Stimulated activated CD8-positive, alpha-beta memory T cell treated with anti-CD3 and anti-CD28 coated beads, Interleukin-7, amount 100 ng/mL, for 24 hours (primary cell): ENCODE results near the gene ZNF783.
"Not testable (repeated sequence)": the region's sequence is repeated elsewhere in the genome, so short reads cannot be mapped to it uniquely, and the experiment has no call there.

Experiments
- DNase-seq: peaks from one replicate; pipeline ENCODE4 v3.0.0-alpha.2; 2020; ENCODE audit warnings: low read depth

Gene ZNF783

DNA sequence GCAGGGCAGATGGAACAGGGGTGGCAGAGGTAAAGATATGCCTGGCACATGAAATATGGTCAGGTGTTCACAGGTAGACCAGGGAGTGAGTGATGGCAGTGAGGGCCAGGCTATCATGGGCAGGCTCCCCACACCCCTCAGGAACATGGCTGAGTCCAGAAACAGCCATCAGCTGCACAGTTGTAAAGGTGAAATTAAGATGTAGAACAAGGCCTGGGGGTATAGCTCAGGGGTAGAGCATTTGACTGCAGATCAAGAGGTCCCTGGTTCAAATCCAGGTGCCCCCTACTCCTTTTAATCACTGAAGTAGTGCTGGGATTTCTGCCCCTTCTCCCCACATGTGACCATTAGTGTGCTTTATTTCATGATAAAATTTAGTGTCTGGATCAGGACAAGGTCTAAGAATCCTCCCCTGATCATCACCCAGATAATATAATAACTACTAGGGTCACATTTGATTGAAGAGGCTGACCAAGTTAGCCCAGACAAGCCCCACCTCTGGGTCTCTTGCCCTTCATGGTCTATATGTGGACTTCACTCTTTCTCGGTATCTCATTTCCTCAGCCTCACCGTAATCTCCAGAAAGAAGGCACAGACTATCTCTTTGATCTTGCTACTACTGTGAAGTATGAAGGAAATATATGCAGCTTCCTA, 69.0 kb downstream of the ZNF783 start:
- DNase-seq = no peak

DNA sequence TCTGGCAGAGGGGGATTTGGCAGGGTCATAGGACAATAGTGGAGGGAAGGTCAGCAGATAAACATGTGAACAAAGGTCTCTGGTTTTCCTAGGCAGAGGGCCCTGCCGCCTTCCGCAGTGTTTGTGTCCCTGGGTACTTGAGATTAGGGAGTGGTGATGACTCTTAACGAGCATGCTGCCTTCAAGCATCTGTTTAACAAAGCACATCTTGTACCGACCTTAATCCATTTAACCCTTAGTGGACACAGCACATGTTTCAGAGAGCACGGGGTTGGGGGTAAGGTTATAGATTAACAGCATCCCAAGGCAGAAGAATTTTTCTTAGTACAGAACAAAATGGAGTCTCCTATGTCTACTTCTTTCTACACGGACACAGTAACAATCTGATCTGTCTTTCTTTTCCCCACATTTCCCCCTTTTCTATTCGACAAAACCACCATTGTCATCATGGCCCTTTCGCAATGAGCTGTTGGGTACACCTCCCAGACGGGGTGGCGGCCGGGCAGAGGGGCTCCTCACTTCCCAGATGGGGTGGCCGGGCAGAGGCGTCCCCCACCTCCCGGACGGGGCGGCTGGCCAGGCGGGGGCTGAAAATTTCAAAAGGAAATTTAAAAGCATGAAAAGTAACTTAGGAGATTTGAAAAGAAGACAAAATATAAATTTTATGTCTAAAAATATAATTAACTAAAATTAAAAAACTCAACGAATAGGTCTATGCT, 70.8 kb downstream of the ZNF783 start:
- not testable (repeated sequence) for DNase-seq

DNA sequence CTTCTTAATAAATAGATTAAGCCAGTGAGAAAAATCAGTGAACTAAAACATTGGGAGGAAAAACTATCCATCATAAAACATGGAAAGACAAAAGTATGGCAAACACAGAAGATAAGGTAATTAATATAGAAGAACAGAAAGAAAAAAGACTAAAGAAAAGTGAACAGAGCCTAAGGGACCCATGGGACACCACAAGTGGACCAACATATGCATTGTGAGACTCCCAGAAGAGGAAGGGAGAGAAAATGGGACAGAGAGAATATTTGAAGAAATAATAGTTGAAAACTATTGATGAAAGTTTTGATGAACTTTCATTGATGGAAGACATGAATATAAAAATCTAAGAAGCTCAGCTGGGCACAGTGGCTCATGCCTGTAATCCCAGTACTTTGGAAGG, 71.3 kb downstream of the ZNF783 start:
- DNase-seq = no peak

DNA sequence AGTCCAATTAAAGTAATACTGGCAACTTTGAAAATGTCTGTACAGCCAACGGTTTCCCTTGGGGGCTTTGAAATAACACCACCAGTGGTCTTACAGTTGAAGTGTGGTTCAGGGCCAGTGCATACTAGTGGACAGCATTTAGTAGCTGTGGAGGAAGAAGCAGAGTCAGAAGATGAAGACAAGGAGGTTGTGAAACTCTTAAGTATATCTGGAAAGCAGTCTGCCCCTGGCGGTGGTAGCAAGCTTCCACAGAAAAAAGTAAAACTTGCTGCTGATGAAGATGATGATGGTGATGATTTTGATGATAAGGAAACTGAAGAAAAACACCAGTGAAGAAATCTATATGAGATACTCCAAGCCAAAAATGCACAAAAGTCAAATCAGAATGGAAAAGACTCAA, 72.2 kb downstream of the ZNF783 start:
- DNase-seq = no peak
